ENCODE results near the gene PALLD. TPM values are rescaled to one million over a fixed set of nuclear protein-coding genes. Genes with fewer than 3 reads are reported as not detected.

Gene PALLD
- polyA plus RNA-seq, 3 donors, result 6.1 to 11.8 (median 9.9) TPM

DNA sequence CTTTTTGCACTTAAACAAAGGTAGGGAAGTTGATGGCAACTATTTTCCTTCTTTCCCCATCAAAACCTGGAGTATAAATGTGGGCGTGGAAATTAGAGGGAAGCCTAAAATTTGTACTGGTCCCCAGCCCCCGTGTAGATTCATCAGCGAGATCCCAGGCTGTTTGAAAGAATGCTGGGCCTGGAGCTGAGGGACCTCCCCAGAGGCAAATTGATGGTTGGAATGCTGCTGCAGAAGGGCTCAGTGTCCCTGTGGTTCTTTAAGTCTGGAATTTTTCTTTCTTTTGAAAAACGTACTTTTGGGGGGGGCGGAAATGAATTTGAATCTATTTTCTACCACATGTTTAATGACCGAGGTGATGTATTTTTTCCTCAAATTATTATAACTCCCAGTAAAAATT, 316.0 kb downstream of the PALLD start:
- Mint-ChIP-seq H3K36me3 (no peaks in the 10 kb centered on the region), H3K9me3 (peaks cover 0 to 1% (median 0%) of the 10 kb centered on the region in 7 donors), H3K4me1 (peaks cover 15% of the 10 kb centered on the region), H3K27ac (no peak overlapping the region), H3K4me3 (no peak overlapping the region), H3K27me3 (ENCODE audit: low read depth in 3 of 3) (peaks cover 0 to 6% (median 3%) of the 10 kb centered on the region in 3 donors)
- intact Hi-C loops (cut with micrococcal nuclease), result no loop called here
- DNase-seq, result no peak
- no peak overlapping the region for H3K4me2 ChIP-seq (replicated peaks; ENCODE audit: extremely low read depth, low read length, poor library complexity, severe bottlenecking)
- no peaks in the 10 kb centered on the region for H3K27me3 ChIP-seq (ENCODE audit: control insufficient read depth in 2 of 2, insufficient read depth in 2 of 2, low read length in 2 of 2)
- H3K4me3 ChIP-seq (replicated peaks in 1 of 3; ENCODE audit: low read depth in 2 of 3, low read length in 3 of 3), result no peak overlapping the region
- no peaks in the 10 kb centered on the region for H3K9me3 ChIP-seq (replicated peaks in 1 of 2; ENCODE audit: control insufficient read depth in 1 of 2, insufficient read depth in 1 of 2, low read length in 2 of 2)
- no peak overlapping the region for H2AFZ ChIP-seq (ENCODE audit: insufficient read depth, low read depth, low read length, poor library complexity, severe bottlenecking)
- no peaks in the 10 kb centered on the region for H3K36me3 ChIP-seq (replicated peaks in 1 of 2; ENCODE audit: control insufficient read depth in 1 of 2, insufficient read depth in 2 of 2, low read length in 2 of 2)
- WGBS (ENCODE audit: insufficient coverage), result no CpG with 5 or more reads among the region's 6 CpGs
- TF ChIP-seq, protein P1, sequence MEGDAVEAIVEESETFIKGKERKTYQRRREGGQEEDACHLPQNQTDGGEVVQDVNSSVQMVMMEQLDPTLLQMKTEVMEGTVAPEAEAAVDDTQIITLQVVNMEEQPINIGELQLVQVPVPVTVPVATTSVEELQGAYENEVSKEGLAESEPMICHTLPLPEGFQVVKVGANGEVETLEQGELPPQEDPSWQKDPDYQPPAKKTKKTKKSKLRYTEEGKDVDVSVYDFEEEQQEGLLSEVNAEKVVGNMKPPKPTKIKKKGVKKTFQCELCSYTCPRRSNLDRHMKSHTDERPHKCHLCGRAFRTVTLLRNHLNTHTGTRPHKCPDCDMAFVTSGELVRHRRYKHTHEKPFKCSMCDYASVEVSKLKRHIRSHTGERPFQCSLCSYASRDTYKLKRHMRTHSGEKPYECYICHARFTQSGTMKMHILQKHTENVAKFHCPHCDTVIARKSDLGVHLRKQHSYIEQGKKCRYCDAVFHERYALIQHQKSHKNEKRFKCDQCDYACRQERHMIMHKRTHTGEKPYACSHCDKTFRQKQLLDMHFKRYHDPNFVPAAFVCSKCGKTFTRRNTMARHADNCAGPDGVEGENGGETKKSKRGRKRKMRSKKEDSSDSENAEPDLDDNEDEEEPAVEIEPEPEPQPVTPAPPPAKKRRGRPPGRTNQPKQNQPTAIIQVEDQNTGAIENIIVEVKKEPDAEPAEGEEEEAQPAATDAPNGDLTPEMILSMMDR (IDR thresholded peaks at IDR 0.05), result no peak
- H3K79me2 ChIP-seq (ENCODE audit: insufficient read depth, low read length), result no peaks in the 10 kb centered on the region
- no peaks in the 10 kb centered on the region for H4K20me1 ChIP-seq (ENCODE audit: insufficient read depth, low read length)
- no peak overlapping the region for H3K9ac ChIP-seq (ENCODE audit: insufficient read depth, low read length, poor library complexity, severe bottlenecking)
- H3K27ac ChIP-seq (ENCODE audit: low read depth in 1 of 2, low read length in 2 of 2), result no peak overlapping the region
- peaks cover 10 to 16% of the 10 kb centered on the region in 2 donors for H3K4me1 ChIP-seq (ENCODE audit: control insufficient read depth in 1 of 2, insufficient read depth in 2 of 2, low read length in 2 of 2)

DNA sequence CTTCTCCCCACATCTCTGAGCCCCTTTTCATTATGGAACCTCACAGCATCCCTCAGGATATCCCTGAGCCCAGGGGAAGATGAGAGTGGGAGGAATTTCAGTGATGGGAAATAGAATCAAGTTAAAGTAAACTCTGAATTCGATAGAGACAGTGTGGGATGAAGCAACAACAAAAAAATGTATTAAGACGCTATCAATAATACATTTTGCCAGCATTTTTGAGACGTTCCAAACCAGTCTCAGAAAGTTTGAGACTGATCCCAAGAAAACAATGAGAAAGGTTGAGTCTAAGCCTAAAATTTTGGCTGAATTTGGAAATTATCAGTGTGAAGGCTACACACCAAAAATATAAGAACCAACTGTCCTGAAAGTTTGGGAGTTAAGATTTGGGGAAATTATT, 317.0 kb downstream of the PALLD start:
- Mint-ChIP-seq H3K4me1 (peaks cover 18% of the 10 kb centered on the region), H3K36me3 (no peaks in the 10 kb centered on the region), H3K27me3 (ENCODE audit: low read depth in 3 of 3) (peaks cover 0 to 10% (median 3%) of the 10 kb centered on the region in 3 donors), H3K4me3 (no peak overlapping the region), H3K9me3 (peaks cover 0 to 1% (median 0%) of the 10 kb centered on the region in 7 donors), H3K27ac (no peak overlapping the region)
- peaks cover 10 to 17% of the 10 kb centered on the region in 2 donors for H3K4me1 ChIP-seq (ENCODE audit: control insufficient read depth in 1 of 2, insufficient read depth in 2 of 2, low read length in 2 of 2)
- no peaks in the 10 kb centered on the region for H3K79me2 ChIP-seq (ENCODE audit: insufficient read depth, low read length)
- no peak overlapping the region for H3K4me2 ChIP-seq (replicated peaks; ENCODE audit: extremely low read depth, low read length, poor library complexity, severe bottlenecking)
- no peaks in the 10 kb centered on the region for H3K36me3 ChIP-seq (replicated peaks in 1 of 2; ENCODE audit: control insufficient read depth in 1 of 2, insufficient read depth in 2 of 2, low read length in 2 of 2)
- H3K27ac ChIP-seq (ENCODE audit: low read depth in 1 of 2, low read length in 2 of 2), result no peak overlapping the region
- H3K4me3 ChIP-seq (replicated peaks in 1 of 3; ENCODE audit: low read depth in 2 of 3, low read length in 3 of 3), result no peak overlapping the region
- H4K20me1 ChIP-seq (ENCODE audit: insufficient read depth, low read length), result no peaks in the 10 kb centered on the region
- WGBS (ENCODE audit: insufficient coverage), result no CpG with 5 or more reads among the region's 3 CpGs
- TF ChIP-seq, protein P1 (IDR thresholded peaks at IDR 0.05), result no peak
- no peak for DNase-seq
- H2AFZ ChIP-seq (ENCODE audit: insufficient read depth, low read depth, low read length, poor library complexity, severe bottlenecking), result no peak overlapping the region
- no peaks in the 10 kb centered on the region for H3K9me3 ChIP-seq (replicated peaks in 1 of 2; ENCODE audit: control insufficient read depth in 1 of 2, insufficient read depth in 1 of 2, low read length in 2 of 2)
- H3K27me3 ChIP-seq (ENCODE audit: control insufficient read depth in 2 of 2, insufficient read depth in 2 of 2, low read length in 2 of 2), result no peaks in the 10 kb centered on the region
- no peak overlapping the region for H3K9ac ChIP-seq (ENCODE audit: insufficient read depth, low read length, poor library complexity, severe bottlenecking)
- intact Hi-C loops (cut with micrococcal nuclease), result no loop called here

All from CD14-positive monocyte (primary cell).